SU-DHL-6 (cell line): ENCODE data around the gene C15orf40.

Experiments used
- EZH2phosphoT487 ChIP-seq: fragments of 200-600 bp; sonication (generic), shearing (Covaris generic); conservative IDR thresholded peaks from 2 replicates; pipeline ENCODE4 v1.6.1; 2018; ENCODE audit warnings: mild to moderate bottlenecking, antibody characterized with exemption, low read length, moderate library complexity, mixed read lengths
- TF ChIP-seq, protein P1 (sequence below): fragments of 200-600 bp; sonication (generic); IDR thresholded peaks from one replicate; pipeline ENCODE4 v1.5.1; 2017; ENCODE audit warnings: antibody characterized with exemption, mild to moderate bottlenecking, low read length, moderate library complexity; ENCODE audit not compliant: insufficient read depth, poor library complexity, severe bottlenecking

DNA sequence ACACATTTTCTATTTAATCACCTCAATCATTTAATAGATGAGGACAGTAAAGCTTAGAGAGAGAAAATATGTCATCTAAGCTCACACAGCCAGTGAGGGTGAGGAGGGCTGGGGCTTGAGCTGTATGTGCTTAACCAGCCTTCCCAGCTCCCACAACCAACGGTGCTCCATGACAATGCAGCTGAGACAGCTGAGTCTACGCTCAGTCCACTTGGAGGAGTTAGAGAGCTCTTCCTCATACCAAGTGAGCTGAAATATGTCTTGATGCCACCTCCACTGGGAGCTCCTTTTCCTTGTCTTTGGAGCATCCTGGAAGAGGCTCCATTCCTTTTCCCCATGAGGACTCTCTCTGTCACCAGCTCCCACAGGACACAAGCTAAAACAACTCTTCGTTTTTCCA is 68.3 kb downstream of the C15orf40 start:
- TF ChIP-seq EZH2phosphoT487: no peak
- TF ChIP-seq, protein P1, sequence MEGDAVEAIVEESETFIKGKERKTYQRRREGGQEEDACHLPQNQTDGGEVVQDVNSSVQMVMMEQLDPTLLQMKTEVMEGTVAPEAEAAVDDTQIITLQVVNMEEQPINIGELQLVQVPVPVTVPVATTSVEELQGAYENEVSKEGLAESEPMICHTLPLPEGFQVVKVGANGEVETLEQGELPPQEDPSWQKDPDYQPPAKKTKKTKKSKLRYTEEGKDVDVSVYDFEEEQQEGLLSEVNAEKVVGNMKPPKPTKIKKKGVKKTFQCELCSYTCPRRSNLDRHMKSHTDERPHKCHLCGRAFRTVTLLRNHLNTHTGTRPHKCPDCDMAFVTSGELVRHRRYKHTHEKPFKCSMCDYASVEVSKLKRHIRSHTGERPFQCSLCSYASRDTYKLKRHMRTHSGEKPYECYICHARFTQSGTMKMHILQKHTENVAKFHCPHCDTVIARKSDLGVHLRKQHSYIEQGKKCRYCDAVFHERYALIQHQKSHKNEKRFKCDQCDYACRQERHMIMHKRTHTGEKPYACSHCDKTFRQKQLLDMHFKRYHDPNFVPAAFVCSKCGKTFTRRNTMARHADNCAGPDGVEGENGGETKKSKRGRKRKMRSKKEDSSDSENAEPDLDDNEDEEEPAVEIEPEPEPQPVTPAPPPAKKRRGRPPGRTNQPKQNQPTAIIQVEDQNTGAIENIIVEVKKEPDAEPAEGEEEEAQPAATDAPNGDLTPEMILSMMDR: no peak
